ENCODE data around the gene KRT86. TPM values are rescaled to one million over a fixed set of nuclear protein-coding genes. Genes with fewer than 3 reads are reported as not detected.
"Not testable (repeated sequence)": the region's sequence is repeated elsewhere in the genome, so short reads cannot be mapped to it uniquely, and the experiment has no call there.

KRT86 gene
- total and polyA plus RNA-seq, 5 donors, result not detected

DNA sequence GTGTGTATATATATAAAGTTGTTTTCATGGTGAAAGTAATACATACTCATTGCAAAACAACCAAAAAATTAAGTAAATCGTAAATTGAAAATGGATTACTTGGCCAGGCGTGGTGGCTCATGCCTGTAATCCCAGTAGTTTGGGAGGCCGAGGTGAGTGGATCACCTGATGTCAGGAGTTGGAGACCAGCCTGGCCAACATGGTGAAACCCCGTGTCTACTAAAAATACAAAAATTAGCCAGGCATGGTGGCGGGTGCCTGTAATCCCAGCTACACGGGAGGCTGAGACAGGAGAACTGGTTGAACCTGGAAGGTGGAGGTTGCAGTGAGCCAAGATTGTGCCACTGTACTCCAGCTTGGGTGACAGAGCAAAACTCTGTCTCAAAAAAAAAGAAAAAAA, 34.2 kb upstream of the KRT86 start:
- DNase-seq; H3K4me3 ChIP-seq (ENCODE audit: low read length); H3K9me3 ChIP-seq (ENCODE audit: control insufficient read depth, low read length); intact Hi-C loops (cut with DNase I); H3K27me3 ChIP-seq (ENCODE audit: control insufficient read depth, insufficient read depth); H3K27ac ChIP-seq (ENCODE audit: low read length); ATAC-seq; H3K4me1 ChIP-seq (ENCODE audit: control insufficient read depth, insufficient read depth, low read length): not testable (repeated sequence)
- WGBS, result 89% methylated on average over 6 of the region's 6 CpGs

DNA sequence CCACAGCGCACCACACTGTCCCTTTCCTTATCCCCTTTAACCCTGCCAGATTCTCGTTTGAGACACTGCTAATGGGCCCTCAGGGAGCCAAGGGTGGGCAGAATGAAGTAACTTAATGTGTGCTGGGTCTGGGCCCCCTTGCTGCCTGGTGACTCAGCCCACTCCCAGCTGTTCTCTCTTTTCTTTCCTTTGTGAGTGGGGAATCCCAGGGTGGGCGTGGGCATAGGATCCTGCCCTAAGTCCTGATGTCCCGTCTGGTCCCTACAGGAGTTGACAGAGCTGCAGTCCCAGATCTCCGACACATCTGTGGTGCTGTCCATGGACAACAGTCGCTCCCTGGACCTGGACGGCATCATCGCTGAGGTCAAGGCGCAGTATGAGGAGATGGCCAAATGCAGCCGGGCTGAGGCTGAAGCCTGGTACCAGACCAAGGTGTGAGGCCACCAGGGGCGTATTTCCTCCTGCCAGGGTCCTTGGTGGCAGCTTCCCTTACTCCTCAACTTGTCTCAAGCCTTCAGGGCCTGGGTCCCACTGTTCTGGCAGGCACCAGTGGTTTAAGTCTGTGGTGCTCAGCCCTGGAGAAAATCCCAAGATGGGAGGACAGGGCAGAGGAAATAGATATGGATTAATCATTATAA, 33.1 kb upstream of the KRT86 start:
- 85% methylated on average over 11 of the region's 11 CpGs for WGBS
- Histone ChIP-seq H3K4me3 (ENCODE audit: low read length) (no peak overlapping the region), H3K27me3 (ENCODE audit: control insufficient read depth, insufficient read depth) (no peaks in the 10 kb centered on the region), H3K4me1 (ENCODE audit: control insufficient read depth, insufficient read depth, low read length) (peaks cover 8% of the 10 kb centered on the region), H3K9me3 (ENCODE audit: control insufficient read depth, low read length) (peaks cover 2% of the 10 kb centered on the region), H3K27ac (ENCODE audit: low read length) (no peak overlapping the region)
- intact Hi-C loops (cut with DNase I), result no loop called here
- ATAC-seq (no peak), DNase-seq (no peak)

DNA sequence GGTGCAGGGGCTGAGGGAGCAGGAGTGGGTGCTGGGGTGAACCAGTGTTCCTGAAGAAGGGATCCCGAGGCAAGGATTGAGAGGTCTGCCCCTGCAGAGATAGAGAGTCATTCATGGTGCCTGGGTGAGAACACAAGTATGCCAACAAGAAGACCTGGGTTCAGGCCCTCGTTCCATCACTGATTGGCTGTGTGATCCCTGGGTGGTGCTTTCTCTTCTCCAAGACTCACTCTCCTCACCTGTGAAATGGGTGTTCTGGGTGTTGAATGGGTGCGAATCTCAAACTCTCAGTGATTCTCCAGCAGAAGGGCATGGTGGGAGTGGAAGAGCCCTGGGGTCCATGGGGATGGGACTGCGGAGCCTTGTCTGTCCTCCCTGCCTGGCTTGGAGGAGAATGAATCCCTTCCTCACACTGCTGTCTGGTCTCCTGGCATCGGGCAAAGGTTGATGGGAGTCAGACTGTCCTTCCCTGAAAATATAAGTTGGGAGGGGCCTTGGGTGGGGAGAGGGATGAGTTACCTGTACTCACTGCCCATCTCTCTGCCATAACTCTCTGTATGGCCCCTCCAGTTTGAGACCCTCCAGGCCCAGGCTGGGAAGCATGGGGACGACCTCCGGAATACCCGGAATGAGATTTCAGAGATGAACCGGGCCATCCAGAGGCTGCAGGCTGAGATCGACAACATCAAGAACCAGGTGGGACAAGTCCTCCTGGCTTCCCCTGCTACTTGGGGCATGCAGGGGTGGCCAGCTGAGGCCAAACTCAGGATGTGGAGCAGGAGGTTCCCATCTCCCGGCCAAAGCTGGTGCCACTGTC, 31.8 kb upstream of the KRT86 start:
- no peak overlapping the region for H3K27ac ChIP-seq (ENCODE audit: low read length)
- H3K27me3 ChIP-seq (ENCODE audit: control insufficient read depth, insufficient read depth), result no peaks in the 10 kb centered on the region
- no peak for DNase-seq
- intact Hi-C loops (cut with DNase I), result no loop called here
- H3K9me3 ChIP-seq (ENCODE audit: control insufficient read depth, low read length), result peaks cover 2% of the 10 kb centered on the region
- H3K4me1 ChIP-seq (ENCODE audit: control insufficient read depth, insufficient read depth, low read length), result peaks cover 8% of the 10 kb centered on the region
- no peak overlapping the region for H3K4me3 ChIP-seq (ENCODE audit: low read length)
- ATAC-seq, result no peak
- 93% methylated on average over 11 of the region's 11 CpGs for WGBS

DNA sequence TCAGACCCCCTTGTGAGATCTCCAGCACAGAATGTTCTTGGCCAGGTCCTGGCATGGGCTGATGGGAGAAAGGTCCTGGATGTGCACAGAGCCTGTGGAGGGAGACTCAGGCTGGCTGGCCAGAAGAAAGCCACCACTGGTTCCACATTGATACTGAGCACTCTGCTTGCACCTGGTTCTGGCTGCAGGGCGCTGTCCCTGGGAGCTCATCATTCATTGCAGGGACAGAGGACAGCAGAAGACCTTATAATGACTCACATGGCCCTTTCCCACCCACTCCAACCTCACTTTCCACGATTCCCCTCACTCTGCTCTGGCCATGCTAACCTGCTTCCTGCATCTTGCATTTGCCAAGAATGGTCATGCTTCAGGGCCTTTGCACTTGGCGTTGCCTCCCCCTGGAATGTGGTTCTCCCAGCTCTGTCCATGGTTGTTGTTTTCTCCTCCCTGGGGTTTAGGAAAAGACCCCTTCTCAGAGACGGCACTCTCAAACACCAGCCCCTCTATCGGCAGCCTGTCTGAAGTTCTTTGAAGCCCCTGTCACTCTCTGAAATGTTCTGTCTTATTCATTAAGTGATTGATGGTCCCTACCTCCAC, 31.1 kb upstream of the KRT86 start:
- DNase-seq, result no peak
- Histone ChIP-seq H3K27ac (ENCODE audit: low read length) (no peak overlapping the region), H3K4me1 (ENCODE audit: control insufficient read depth, insufficient read depth, low read length) (peaks cover 8% of the 10 kb centered on the region), H3K4me3 (ENCODE audit: low read length) (no peak overlapping the region), H3K9me3 (ENCODE audit: control insufficient read depth, low read length) (peaks cover 2% of the 10 kb centered on the region), H3K27me3 (ENCODE audit: control insufficient read depth, insufficient read depth) (no peaks in the 10 kb centered on the region)
- ATAC-seq, result no peak
- intact Hi-C loops (cut with DNase I), result no loop called here
- WGBS, result 71% methylated on average over 5 of the region's 5 CpGs

DNA sequence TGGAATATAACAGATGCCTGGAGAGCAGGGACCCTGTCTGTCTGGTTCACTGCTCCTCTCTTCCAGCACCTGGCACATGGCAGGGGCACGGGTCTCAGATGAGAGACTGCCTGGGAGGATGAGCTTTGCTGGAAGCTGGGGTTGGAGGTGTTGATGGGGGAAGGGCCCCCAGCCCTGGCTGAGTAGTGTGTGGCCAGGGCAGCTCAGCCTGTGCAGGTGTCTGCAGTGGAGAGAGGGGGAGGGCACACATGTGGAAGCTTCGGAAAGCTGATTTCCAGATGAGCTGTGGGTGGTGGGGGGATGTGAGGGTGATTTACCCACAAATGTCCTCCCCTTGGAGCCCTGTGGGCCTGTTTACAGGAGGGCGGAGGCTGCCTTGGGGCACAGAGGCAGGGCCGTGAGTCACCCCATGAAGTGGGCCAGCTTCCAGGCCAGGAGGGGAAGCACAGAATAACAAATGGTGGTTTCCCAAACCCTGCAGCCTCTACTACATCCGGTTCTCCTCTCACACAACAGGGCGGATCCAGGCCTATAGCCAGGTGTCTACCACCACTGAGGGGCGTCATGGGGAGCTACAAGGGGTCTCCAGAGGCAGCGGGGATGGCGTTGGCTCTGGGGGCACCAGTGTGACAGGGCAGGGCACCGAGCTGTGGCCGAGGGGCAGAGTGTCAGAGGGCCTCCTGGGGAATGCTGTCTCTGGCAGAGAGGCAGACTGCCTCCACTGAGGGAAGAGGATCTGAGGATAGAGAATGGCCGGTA, 30.4 kb upstream of the KRT86 start:
- ATAC-seq (peak; percentile 73 to 90), DNase-seq (peak; percentile 81 to 84 (median 83))
- Histone ChIP-seq H3K27ac (ENCODE audit: low read length) (no peak overlapping the region), H3K4me1 (ENCODE audit: control insufficient read depth, insufficient read depth, low read length) (peaks cover 8% of the 10 kb centered on the region), H3K9me3 (ENCODE audit: control insufficient read depth, low read length) (peaks cover 2% of the 10 kb centered on the region), H3K4me3 (ENCODE audit: low read length) (no peak overlapping the region), H3K27me3 (ENCODE audit: control insufficient read depth, insufficient read depth) (no peaks in the 10 kb centered on the region)
- intact Hi-C loops (cut with DNase I), result no loop called here
- 58% methylated on average over 12 of the region's 12 CpGs for WGBS

GRCh38 chr12:52244615-52244994, 29.8 kb upstream of the KRT86 start:
- no peak for DNase-seq
- 71% methylated on average over 3 of the region's 3 CpGs for WGBS
- Histone ChIP-seq H3K4me3 (ENCODE audit: low read length) (no peak overlapping the region), H3K9me3 (ENCODE audit: control insufficient read depth, low read length) (peaks cover 2% of the 10 kb centered on the region), H3K27me3 (ENCODE audit: control insufficient read depth, insufficient read depth) (no peaks in the 10 kb centered on the region), H3K27ac (ENCODE audit: low read length) (no peak overlapping the region), H3K4me1 (ENCODE audit: control insufficient read depth, insufficient read depth, low read length) (peaks cover 8% of the 10 kb centered on the region)
- intact Hi-C loops (cut with DNase I), result no loop called here
- ATAC-seq, result no peak

- WGBS, result 90% methylated on average over 20 of the region's 20 CpGs
- Histone ChIP-seq H3K9me3 (ENCODE audit: control insufficient read depth, low read length) (peaks cover 2% of the 10 kb centered on the region), H3K4me3 (ENCODE audit: low read length) (no peak overlapping the region), H3K27me3 (ENCODE audit: control insufficient read depth, insufficient read depth) (no peaks in the 10 kb centered on the region), H3K27ac (ENCODE audit: low read length) (no peak overlapping the region), H3K4me1 (ENCODE audit: control insufficient read depth, insufficient read depth, low read length) (peaks cover 8% of the 10 kb centered on the region)
- no peak for DNase-seq
- no peak for ATAC-seq
- intact Hi-C loops (cut with DNase I), result no loop called here
These were observed 29.0 kb upstream of the KRT86 start for GRCh38 chr12:52245259-52245961.

GRCh38 chr12:52245962-52246569, 28.4 kb upstream of the KRT86 start:
- no peak for ATAC-seq
- H3K27ac ChIP-seq (ENCODE audit: low read length), result no peak overlapping the region

GRCh38 chr12:52246720-52247621, 27.5 kb upstream of the KRT86 start:
- Histone ChIP-seq H3K27me3 (ENCODE audit: control insufficient read depth, insufficient read depth) (no peaks in the 10 kb centered on the region), H3K4me1 (ENCODE audit: control insufficient read depth, insufficient read depth, low read length) (peaks cover 8% of the 10 kb centered on the region), H3K27ac (ENCODE audit: low read length) (no peak overlapping the region), H3K9me3 (ENCODE audit: control insufficient read depth, low read length) (peaks cover 2% of the 10 kb centered on the region), H3K4me3 (ENCODE audit: low read length) (no peak overlapping the region)
- ATAC-seq (no peak), DNase-seq (no peak)
- intact Hi-C loops (cut with DNase I), result no loop called here
- WGBS, result 57% methylated on average over 10 of the region's 10 CpGs

More at GRCh38 chr12:52245962-52246569, 28.4 kb upstream of the KRT86 start:
- Histone ChIP-seq H3K4me1 (ENCODE audit: control insufficient read depth, insufficient read depth, low read length) (peaks cover 8% of the 10 kb centered on the region), H3K27me3 (ENCODE audit: control insufficient read depth, insufficient read depth) (no peaks in the 10 kb centered on the region), H3K4me3 (ENCODE audit: low read length) (no peak overlapping the region), H3K9me3 (ENCODE audit: control insufficient read depth, low read length) (peaks cover 2% of the 10 kb centered on the region)
- DNase-seq, result no peak
- intact Hi-C loops (cut with DNase I), result no loop called here
- 86% methylated on average over 7 of the region's 7 CpGs for WGBS
